NCI-H2171 treated with DMSO at 0.1 percent for 48 hours (cell line): ENCODE results near the gene PARP11.

Source experiments
- DNase-seq: peaks from one replicate; lab custom pipeline; 2025; lab: John Stamatoyannopoulos, UW

The PARP11 gene

DNA sequence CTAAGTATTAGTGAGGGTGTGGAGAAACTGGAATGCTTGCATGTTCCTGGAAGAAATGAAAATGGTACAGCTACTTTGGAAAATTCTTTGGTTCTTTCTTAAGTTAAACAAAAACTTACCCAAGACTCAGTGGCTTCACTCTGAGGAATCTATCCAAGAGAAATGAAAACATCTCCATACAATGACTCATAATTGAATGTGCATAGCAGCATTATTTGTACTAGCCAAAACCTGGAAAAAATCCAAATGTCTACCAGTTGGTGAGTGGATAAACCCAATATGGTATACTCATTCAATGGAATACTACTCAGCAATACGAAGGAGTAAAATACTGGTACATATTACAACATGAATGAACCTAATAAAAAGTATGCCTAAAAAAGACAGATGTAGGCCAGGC lies 102.3 kb downstream of the PARP11 start:
- no peak for DNase-seq

DNA sequence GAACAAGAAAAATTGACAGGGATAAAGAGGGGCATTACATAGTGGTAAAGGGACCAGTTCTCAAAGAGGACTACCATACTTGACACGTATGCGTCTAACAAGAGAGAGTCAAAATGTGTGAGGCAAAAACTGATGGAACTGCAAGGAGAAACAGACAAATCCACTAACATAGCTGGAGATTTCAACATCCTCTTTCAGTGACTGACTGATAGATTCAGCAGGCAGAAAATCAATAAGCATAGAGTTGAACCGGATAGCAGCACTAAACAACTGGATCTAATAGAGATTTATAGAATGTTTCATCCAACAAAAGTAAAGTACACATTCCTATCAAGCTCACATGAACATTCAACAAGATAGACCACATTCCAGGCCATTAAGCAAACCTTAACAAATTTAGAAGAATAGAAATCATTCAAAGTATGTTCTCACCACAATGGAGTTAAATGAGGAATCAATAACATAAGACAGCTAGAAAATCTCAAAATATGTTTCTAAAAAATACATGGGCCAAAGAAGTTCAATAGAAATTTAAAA lies 104.2 kb downstream of the PARP11 start:
- DNase-seq = no peak

DNA sequence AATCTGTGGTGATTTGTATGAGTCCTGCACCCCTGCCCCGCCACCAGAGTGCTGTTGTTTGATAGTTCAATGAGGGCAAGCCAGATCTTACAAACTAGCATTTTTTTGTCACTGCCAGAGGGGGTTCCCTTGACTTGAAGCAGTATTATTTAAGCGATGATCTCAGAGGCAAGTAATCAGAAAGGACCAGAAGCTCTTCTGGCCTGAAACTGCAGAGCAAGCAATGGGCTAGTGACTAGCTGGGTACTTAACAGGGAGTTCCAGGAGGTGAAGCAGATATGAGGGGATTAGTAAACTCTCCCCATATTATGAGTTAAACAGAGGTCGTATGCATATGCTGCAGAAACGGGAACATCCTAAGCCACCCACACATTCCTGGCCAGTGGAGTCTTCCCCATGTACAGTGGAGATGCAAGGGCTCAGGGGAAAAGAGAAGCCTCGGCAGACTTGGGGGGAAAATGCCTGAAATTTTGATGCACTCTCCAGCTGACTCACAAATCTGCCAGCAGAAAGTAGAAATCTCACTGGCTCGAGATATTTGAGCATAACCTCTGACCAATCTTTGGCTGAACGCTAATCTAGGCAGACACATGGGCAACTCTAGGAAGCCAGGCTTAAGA lies 112.0 kb downstream of the PARP11 start:
- no peak for DNase-seq

DNA sequence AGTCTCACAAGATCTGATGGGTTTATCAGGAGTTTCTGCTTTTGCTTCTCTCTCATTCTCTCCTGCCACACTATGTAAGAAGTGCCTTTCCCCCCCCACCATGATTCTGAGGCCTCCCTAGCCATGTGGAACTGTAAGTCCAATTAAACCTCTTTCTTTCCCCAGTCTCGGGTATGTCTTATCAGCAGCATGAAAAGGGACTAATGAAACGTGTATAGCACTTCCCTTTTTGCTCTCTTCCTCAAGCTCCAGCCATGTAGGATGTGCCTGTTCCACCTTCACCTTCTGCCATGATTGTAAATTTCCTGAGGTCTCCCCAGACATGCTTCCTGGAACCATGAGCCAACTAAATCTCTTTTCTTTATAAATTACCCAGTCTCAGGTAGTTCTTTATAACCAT lies 113.3 kb downstream of the PARP11 start:
- no peak for DNase-seq
